OCI-LY1 (cell line): Measurements from ENCODE around the gene C1orf87.

Experiments
- H2AFZ ChIP-seq: fragments of 200-600 bp; sonication (generic), shearing (Covaris generic); 2 replicates; pipeline ENCODE4 v1.6.0; 2014; ENCODE audit warnings: antibody characterized with exemption, mild to moderate bottlenecking, low read length
- H3F3A ChIP-seq: fragments of 200-600 bp; sonication (generic), shearing (Covaris generic); 2 replicates; pipeline ENCODE4 v1.6.0; 2014; ENCODE audit warnings: mild to moderate bottlenecking, antibody characterized with exemption, low read length, moderate library complexity; ENCODE audit not compliant: insufficient read depth
- H3K27ac ChIP-seq: fragments of 200-600 bp; sonication (generic); 2 replicates; pipeline ENCODE4 v1.5.1; 2014; ENCODE audit warnings: low read length, mixed run types, mild to moderate bottlenecking, low read depth; ENCODE audit not compliant: poor library complexity, severe bottlenecking
- H3K27me3 ChIP-seq: fragments of 200-600 bp; sonication (generic); 2 replicates; pipeline ENCODE4 v1.6.0; 2014; ENCODE audit warnings: antibody characterized with exemption, mild to moderate bottlenecking, low read length, moderate library complexity; ENCODE audit not compliant: insufficient read depth
- H3K36me3 ChIP-seq: fragments of 200-600 bp; sonication (generic); 2 replicates; pipeline ENCODE4 v1.6.1; 2014; ENCODE audit warnings: mild to moderate bottlenecking, antibody characterized with exemption, low read length, moderate library complexity, mixed read lengths; ENCODE audit not compliant: insufficient read depth
- H3K4me1 ChIP-seq: fragments of 200-600 bp; sonication (generic); 2 replicates; pipeline ENCODE4 v1.5.1; 2014; ENCODE audit warnings: mild to moderate bottlenecking, low read length, moderate library complexity; ENCODE audit not compliant: insufficient read depth, severe bottlenecking
- H3K4me2 ChIP-seq: fragments of 200-600 bp; sonication (generic), shearing (Covaris generic); 2 replicates; pipeline ENCODE4 v1.6.1; 2014; ENCODE audit warnings: low read length
- H3K4me3 ChIP-seq: fragments of 200-600 bp; sonication (generic); 2 replicates; pipeline ENCODE4 v1.5.1; 2014; ENCODE audit warnings: low read length, low read depth, mild to moderate bottlenecking, mixed read lengths; ENCODE audit not compliant: poor library complexity, severe bottlenecking
- H3K79me2 ChIP-seq: fragments of 200-600 bp; shearing (Covaris generic); 2 replicates; pipeline ENCODE4 v1.6.1; 2016; ENCODE audit warnings: mixed run types, low read length, mixed read lengths; ENCODE audit not compliant: insufficient read depth
- H3K9ac ChIP-seq: fragments of 200-600 bp; sonication (generic), shearing (Covaris generic); 2 replicates; pipeline ENCODE4 v1.6.1; 2014; ENCODE audit warnings: mild to moderate bottlenecking, low read length, mixed read lengths
- H3K9me2 ChIP-seq: fragments of 200-600 bp; sonication (generic), shearing (Covaris generic); 2 replicates; pipeline ENCODE4 v1.6.1; 2014; ENCODE audit warnings: low read depth, mild to moderate bottlenecking, low read length, mixed read lengths
- H3K9me3 ChIP-seq: fragments of 200-600 bp; shearing (Covaris generic); 2 replicates; pipeline ENCODE4 v1.6.1; 2014; ENCODE audit warnings: low read length, mixed read lengths
- H4K20me1 ChIP-seq: fragments of 200-600 bp; sonication (generic), shearing (Covaris generic); 2 replicates; pipeline ENCODE4 v1.6.0; 2016; ENCODE audit warnings: mild to moderate bottlenecking, low read length; ENCODE audit not compliant: insufficient read depth
- CTCF ChIP-seq: fragments of 200-600 bp; sonication (generic), shearing (Covaris generic); IDR thresholded peaks from 2 replicates; pipeline ENCODE4 v1.5.1; 2017; ENCODE audit warnings: mild to moderate bottlenecking, antibody characterized with exemption, low read length, moderate library complexity, mixed read lengths
- EZH2 ChIP-seq: fragments of 200-600 bp; sonication (generic), shearing (Covaris generic); IDR thresholded peaks from 2 replicates; pipeline ENCODE4 v1.8.0; 2017; ENCODE audit warnings: borderline replicate concordance, mixed run types, mild to moderate bottlenecking, antibody characterized with exemption, low read length, moderate library complexity, mixed read lengths

C1orf87 gene

DNA sequence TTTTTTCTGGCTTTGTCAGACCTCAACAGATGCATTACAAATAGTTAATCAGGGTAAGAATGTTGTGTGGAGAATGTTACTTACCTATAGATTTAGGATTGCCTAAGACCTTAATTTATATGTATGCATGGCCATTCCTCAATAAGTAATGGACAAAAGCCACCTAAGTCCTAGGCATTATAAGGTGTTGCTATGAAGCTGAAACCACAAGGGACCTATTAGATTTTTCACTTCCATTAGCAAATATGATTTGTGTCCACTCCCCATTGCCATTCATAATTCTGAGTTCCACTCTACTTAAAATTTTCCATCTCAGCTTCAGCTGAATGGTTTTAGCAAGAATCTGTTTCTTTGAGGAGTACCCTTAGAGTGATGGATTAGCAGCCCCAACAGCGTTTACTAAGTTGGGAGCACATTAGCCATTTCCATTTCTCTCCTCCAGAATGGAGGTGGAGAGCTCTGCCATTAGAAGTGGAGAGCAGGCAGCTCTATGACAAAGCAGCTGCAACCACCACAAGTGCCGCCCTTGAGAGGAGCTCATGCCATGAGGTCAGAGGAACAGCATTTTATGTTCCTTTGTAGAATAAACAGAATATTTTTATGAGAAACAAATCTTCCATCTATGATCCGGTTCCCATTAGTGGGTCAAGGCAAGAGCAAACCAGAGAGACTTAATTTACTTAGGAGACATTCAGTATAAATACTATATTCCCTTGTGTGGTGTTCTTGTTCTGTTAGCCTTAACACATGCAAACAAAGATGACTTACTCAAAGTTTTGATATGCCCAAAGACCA, 28.9 kb upstream of the C1orf87 start:
- Histone ChIP-seq H3K27ac (no peak overlapping the region), H2AFZ (no peak overlapping the region), H3K9me3 (no peaks in the 10 kb centered on the region), H3K4me3 (no peak overlapping the region), H4K20me1 (no peaks in the 10 kb centered on the region), H3K4me2 (no peak overlapping the region), H3K4me1 (no peaks in the 10 kb centered on the region), H3F3A (no peaks in the 10 kb centered on the region), H3K79me2 (no peaks in the 10 kb centered on the region), H3K27me3 (no peaks in the 10 kb centered on the region), H3K36me3 (no peaks in the 10 kb centered on the region), H3K9me2 (no peaks in the 10 kb centered on the region), H3K9ac (no peak overlapping the region)
- no peak for TF ChIP-seq EZH2
- TF ChIP-seq CTCF, result no peak

DNA sequence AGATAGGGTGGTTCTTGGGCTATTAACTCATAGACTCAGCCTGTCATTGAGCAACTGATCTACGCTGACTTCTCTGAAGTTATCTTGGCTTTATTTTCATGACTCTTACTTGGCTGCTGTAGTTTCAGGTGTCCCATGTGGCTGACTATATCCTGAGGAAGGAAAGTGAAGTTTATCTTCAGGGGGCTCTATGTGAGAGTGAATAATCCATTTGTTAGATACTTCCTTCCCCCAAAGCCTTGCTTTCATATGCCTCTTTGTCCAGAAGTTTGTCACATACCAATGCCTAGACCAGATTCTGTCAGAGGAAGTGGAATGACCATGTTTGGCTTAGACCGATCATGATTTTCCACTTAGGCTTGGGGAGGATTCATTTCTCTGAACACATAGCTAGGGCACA, 27.9 kb upstream of the C1orf87 start:
- TF ChIP-seq EZH2 (no peak), CTCF (no peak)
- Histone ChIP-seq H3F3A (no peaks in the 10 kb centered on the region), H3K4me3 (no peak overlapping the region), H3K79me2 (no peaks in the 10 kb centered on the region), H2AFZ (no peak overlapping the region), H3K36me3 (no peaks in the 10 kb centered on the region), H3K9me2 (no peaks in the 10 kb centered on the region), H3K9me3 (no peaks in the 10 kb centered on the region), H3K4me2 (no peak overlapping the region), H3K27ac (no peak overlapping the region), H3K27me3 (no peaks in the 10 kb centered on the region), H4K20me1 (no peaks in the 10 kb centered on the region), H3K4me1 (no peaks in the 10 kb centered on the region), H3K9ac (no peak overlapping the region)

DNA sequence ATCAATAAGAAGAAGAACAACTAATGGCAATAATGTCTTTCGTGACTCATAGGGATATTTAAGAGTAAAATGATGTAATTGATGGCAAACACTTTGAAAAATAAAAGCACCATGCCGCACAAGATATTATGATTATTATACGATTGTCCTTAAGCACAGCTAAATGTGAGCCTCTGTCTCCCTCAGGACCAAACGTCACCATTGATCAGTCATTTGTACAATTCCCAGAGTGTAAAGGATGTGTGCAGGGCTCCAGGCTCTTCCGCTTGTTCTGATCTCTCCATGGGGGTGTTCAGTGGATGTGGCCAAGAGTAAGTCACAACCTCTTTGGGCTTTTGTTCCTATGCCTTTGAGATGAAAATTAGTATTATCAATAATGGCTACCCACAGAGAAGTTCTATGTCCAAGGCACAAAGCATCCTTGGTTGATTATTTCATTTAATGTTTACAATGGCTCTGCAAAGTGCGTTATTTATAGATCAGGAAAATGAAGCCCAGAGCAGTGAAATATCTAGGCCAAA, 17.7 kb upstream of the C1orf87 start:
- H3K9me3 ChIP-seq, result no peaks in the 10 kb centered on the region
- H3K79me2 ChIP-seq, result no peaks in the 10 kb centered on the region
- H4K20me1 ChIP-seq, result no peaks in the 10 kb centered on the region
- H2AFZ ChIP-seq, result no peak overlapping the region
- H3K27ac ChIP-seq, result no peak overlapping the region
- no peak for TF ChIP-seq CTCF
- TF ChIP-seq EZH2, result no peak
- no peak overlapping the region for H3K4me3 ChIP-seq
- no peak overlapping the region for H3K9ac ChIP-seq
- no peak overlapping the region for H3K4me2 ChIP-seq
- no peaks in the 10 kb centered on the region for H3F3A ChIP-seq
- H3K27me3 ChIP-seq, result no peaks in the 10 kb centered on the region
- no peaks in the 10 kb centered on the region for H3K36me3 ChIP-seq
- no peaks in the 10 kb centered on the region for H3K9me2 ChIP-seq
- no peaks in the 10 kb centered on the region for H3K4me1 ChIP-seq
